22Rv1 (cell line): Measurements from ENCODE around the gene SEMA6D.

ENCODE experiments used
- H3K27ac ChIP-seq: fragments of 450-650 bp; 2 replicates; pipeline ENCODE4 v1.5.1; 2017
- CTCF ChIP-seq: fragments of 450-650 bp; IDR thresholded peaks from 2 replicates; pipeline ENCODE4 v1.5.1; 2017; ENCODE audit warnings: mild to moderate bottlenecking
- ZFX ChIP-seq: fragments of 450-650 bp; IDR thresholded peaks from 2 replicates; pipeline ENCODE4 v1.6.1; 2017; ENCODE audit warnings: antibody characterized with exemption, borderline replicate concordance

SEMA6D gene

GRCh38 chr15:47792231-47792630, 74.9 kb downstream of the SEMA6D start:
- no peak overlapping the region for H3K27ac ChIP-seq
- TF ChIP-seq ZFX (no peak), CTCF (no peak)

- no peak for TF ChIP-seq CTCF
- TF ChIP-seq ZFX, result no peak
- no peak overlapping the region for H3K27ac ChIP-seq
Measured at GRCh38 chr15:47794252-47794914, 77.1 kb downstream of the SEMA6D start.

- no peak overlapping the region for H3K27ac ChIP-seq
- no peak for TF ChIP-seq CTCF
- TF ChIP-seq ZFX, result no peak
Measured at GRCh38 chr15:47795864-47796263, 78.6 kb downstream of the SEMA6D start.

GRCh38 chr15:47796339-47796738, 79.0 kb downstream of the SEMA6D start:
- TF ChIP-seq ZFX, result no peak
- TF ChIP-seq CTCF, result no peak
- H3K27ac ChIP-seq, result no peak overlapping the region

- no peak for TF ChIP-seq ZFX
- no peak for TF ChIP-seq CTCF
- H3K27ac ChIP-seq, result no peak overlapping the region
Measured at GRCh38 chr15:47796830-47797229, 79.5 kb downstream of the SEMA6D start.

- TF ChIP-seq ZFX (no peak), CTCF (no peak)
- no peak overlapping the region for H3K27ac ChIP-seq
Measured at GRCh38 chr15:47801522-47801921, 84.2 kb downstream of the SEMA6D start.

GRCh38 chr15:47802216-47802615, 84.9 kb downstream of the SEMA6D start:
- H3K27ac ChIP-seq, result no peak overlapping the region
- TF ChIP-seq CTCF, result no peak
- no peak for TF ChIP-seq ZFX
